Activated CD4-positive, alpha-beta T cell treated with anti-CD3 and anti-CD28 coated beads, Interleukin-2, amount 10 ng/mL, durations not matched to agents 7 days and 5 days (primary cell): Measurements from ENCODE around the gene PACSIN2. TPM values are rescaled to one million over a fixed set of nuclear protein-coding genes. Genes with fewer than 3 reads are reported as not detected.
"Not testable (repeated sequence)": the region's sequence is repeated elsewhere in the genome, so short reads cannot be mapped to it uniquely, and the experiment has no call there.

ENCODE experiments used
- CTCF ChIA-PET: fragments of 350-600 bp; sonication (Branson Sonifier 250); formaldehyde crosslinking; loops from one replicate; lab custom pipeline; 2021; ENCODE audit warnings: antibody characterized with exemption; lab: Charles Lee
- POLR2A ChIA-PET: fragments of 350-600 bp; sonication (Branson Sonifier 250); formaldehyde crosslinking; loops from one replicate; lab custom pipeline; 2021; ENCODE audit warnings: antibody characterized with exemption; lab: Charles Lee
- DNase-seq: peaks from one replicate; pipeline ENCODE4 v3.0.0-alpha.2; 2020
- H3K27ac Mint-ChIP-seq: one replicate; pipeline ENCODE4 v1.8.0; 2021; ENCODE audit warnings: mild to moderate bottlenecking, moderate library complexity, mixed read lengths
- H3K27me3 Mint-ChIP-seq: one replicate; pipeline ENCODE4 v1.8.0; 2021; ENCODE audit warnings: mixed read lengths
- H3K36me3 Mint-ChIP-seq: one replicate; pipeline ENCODE4 v1.8.0; 2021; ENCODE audit warnings: low read depth, mixed read lengths
- H3K4me1 Mint-ChIP-seq: one replicate; pipeline ENCODE4 v1.8.0; 2021; ENCODE audit warnings: mixed read lengths
- H3K4me3 Mint-ChIP-seq: one replicate; pipeline ENCODE4 v1.8.0; 2021; ENCODE audit warnings: mild to moderate bottlenecking, moderate library complexity, mixed read lengths
- H3K9me3 Mint-ChIP-seq: one replicate; pipeline ENCODE4 v1.8.0; 2021; ENCODE audit warnings: mixed read lengths
- total RNA-seq, 2 experiments: library from RNA; stranded (reverse); gene quantifications; one replicate each; pipeline ENCODE4 v1.2.3, GENCODE V29; 2021

PACSIN2 gene
- total RNA-seq, 2 experiments from 2014 or later, result 32.3 to 35.8 TPM

DNA sequence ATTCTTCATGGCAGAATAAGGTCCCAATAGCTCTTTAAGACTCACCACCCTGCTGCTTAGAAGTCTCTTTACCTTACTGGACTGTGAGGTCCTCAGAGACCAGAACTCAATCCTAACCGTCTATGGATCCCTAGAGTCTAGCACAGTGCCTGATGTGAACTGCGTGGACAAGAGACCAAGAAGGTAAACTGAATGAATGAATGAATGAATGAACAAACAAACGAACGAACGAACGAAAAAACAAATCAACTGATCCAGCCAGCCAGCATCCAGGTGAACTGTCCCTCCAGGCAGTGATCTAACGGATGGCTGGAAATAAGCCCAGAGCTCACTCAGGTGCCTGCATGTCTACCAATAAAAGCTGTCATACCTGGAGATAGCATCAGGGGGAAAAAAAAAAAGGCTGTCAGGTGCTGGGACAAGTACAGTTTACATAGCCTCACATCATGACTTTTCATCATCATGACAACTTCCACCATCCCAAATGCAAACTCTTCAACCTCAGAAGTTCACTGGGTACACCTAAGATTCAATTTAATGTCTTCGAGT, 59.8 kb downstream of the PACSIN2 start:
- Mint-ChIP-seq H3K9me3 (no peaks in the 10 kb centered on the region), H3K27ac (no peak overlapping the region), H3K27me3 (no peaks in the 10 kb centered on the region), H3K36me3 (peaks cover 4% of the 10 kb centered on the region), H3K4me1 (peaks cover 22% of the 10 kb centered on the region), H3K4me3 (no peak overlapping the region)
- POLR2A ChIA-PET, result no interaction called here
- CTCF ChIA-PET, result interaction anchor here (1.4 kb wide), 1 partner anchor 21 kb away, joined by 4 read pairs; no protein-coding TSS in a partner anchor
- DNase-seq, result no peak

DNA sequence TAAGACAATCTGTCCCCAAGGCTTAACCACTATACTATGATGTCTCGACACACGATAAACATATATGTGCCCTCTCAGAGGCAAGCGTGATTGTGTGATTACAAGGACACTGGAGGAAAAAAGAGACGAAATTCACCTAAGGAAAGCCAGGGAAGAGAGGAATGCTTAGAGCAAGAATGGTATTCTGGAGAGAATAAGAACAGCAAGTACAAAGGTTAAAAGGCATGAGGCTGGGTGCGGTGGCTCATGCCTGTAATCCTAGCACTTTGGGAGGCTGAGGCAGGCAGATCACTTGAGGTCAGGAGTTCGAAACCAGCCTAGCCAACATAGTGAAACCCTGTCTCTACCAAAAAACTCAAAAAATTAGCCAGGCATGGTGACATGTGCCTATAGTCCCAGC, 61.2 kb downstream of the PACSIN2 start:
- H3K27ac Mint-ChIP-seq, H3K27me3 Mint-ChIP-seq, CTCF ChIA-PET, DNase-seq, H3K4me3 Mint-ChIP-seq, H3K9me3 Mint-ChIP-seq, H3K36me3 Mint-ChIP-seq, POLR2A ChIA-PET: not testable (repeated sequence)
- H3K4me1 Mint-ChIP-seq, result peaks cover 14% of the 10 kb centered on the region

DNA sequence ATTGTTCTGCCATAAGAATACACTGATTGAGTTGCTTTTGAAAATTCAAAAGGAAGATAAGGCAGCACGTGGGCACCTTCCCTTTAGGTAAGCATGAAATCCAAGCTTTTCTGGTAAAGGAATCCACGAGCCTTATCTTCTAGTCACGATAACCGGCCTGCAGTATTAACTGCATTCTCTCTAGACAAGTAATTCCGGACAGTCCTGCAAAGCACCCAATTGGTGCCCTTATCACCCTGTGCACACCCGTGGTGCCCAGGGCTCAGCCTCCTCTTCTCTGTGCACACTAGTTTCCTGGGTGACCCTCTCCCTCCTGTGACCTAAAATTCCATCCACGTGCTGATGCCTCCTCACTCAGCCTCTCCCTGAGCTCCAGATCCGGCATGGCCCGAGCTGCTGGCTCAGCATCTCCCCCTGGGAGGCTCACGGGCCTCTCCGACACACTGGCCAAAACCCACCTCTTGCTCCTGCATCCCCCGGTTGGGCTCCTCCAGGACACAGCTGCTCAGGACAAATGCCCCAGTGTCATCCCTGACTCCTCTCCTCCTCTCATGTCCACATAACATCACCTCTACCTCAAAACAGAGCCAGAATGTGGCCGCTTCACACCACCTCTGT, 63.7 kb downstream of the PACSIN2 start:
- H3K36me3 Mint-ChIP-seq, result peaks cover 4% of the 10 kb centered on the region
- H3K27ac Mint-ChIP-seq, result no peak overlapping the region
- H3K4me1 Mint-ChIP-seq, result peaks cover 31% of the 10 kb centered on the region
- POLR2A ChIA-PET, result no interaction called here
- no peaks in the 10 kb centered on the region for H3K27me3 Mint-ChIP-seq
- DNase-seq, result no peak
- H3K9me3 Mint-ChIP-seq, result no peaks in the 10 kb centered on the region
- H3K4me3 Mint-ChIP-seq, result no peak overlapping the region
- CTCF ChIA-PET, result no interaction called here

DNA sequence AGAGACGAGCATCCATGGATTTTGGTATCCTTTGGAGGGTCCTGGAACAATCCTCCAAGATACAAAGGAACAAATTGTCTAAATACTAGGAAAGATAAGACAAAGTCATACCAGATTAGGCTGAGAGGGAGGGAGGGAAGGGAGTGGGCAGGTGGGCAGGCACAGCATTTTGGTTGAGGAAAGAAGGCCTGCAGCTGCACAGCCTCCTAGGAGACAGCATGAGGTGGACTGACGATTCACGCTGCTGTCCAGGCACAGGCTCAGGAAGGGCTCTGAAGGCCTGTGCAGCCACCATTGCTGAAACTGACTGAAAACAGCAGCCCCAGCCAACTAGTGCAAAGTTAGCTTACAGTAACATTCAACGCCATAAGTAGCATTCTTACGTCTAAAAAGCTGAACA, 64.7 kb downstream of the PACSIN2 start:
- Mint-ChIP-seq H3K27ac (no peak overlapping the region), H3K4me1 (peaks cover 40% of the 10 kb centered on the region), H3K9me3 (no peaks in the 10 kb centered on the region), H3K36me3 (peaks cover 3% of the 10 kb centered on the region), H3K27me3 (no peaks in the 10 kb centered on the region), H3K4me3 (no peak overlapping the region)
- DNase-seq, result no peak
- ChIA-PET POLR2A (no interaction called here), CTCF (no interaction called here)

DNA sequence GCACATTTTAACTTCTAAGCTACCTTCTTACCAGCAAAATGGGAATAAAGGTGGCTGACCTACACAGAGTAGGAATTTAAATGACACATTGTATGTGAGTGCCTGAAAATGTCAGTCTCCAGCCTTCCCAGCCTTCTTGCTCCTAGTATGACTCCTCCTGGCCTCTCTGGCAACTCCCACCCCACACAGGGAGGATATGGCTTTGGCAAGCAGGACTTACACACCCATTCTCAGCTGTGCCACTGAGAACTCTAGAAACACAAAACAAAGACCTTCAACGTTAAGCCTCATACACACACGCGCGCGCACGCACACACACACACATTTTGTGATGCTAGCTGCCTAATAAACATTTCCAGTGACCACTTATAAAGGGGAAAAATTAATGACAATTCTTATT, 65.8 kb downstream of the PACSIN2 start:
- no peak for DNase-seq
- H3K27ac Mint-ChIP-seq, result no peak overlapping the region
- H3K9me3 Mint-ChIP-seq, result no peaks in the 10 kb centered on the region
- H3K36me3 Mint-ChIP-seq, result peaks cover 3% of the 10 kb centered on the region
- POLR2A ChIA-PET, result no interaction called here
- H3K4me3 Mint-ChIP-seq, result no peak overlapping the region
- CTCF ChIA-PET, result interaction anchor here (1.7 kb wide), 1 partner anchor 27 kb away, joined by 8 read pairs; no protein-coding TSS in a partner anchor
- H3K4me1 Mint-ChIP-seq, result peaks cover 41% of the 10 kb centered on the region
- no peaks in the 10 kb centered on the region for H3K27me3 Mint-ChIP-seq

DNA sequence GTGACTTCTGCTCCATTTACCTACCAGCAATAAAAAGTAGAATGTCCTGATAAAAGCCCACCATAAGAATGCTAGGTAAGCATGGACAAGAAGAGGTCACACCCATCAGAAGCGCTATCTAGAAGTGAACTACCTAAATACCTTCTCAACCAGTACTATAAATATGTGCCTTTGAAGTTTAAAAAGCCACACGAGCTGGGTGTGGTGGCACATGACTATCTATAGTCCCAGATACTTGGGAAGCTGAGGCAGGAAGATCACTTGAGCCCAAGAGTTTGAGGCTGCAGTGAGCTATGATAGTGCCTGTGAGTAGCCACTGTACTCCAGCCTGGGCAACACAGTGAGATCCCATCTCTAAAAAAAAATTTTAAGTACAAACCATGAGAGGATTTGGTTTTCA, 66.7 kb downstream of the PACSIN2 start:
- Mint-ChIP-seq H3K27ac (peak overlapping the region; percentile 17), H3K27me3 (no peaks in the 10 kb centered on the region), H3K36me3 (peaks cover 3% of the 10 kb centered on the region), H3K4me1 (peaks cover 41% of the 10 kb centered on the region), H3K4me3 (no peak overlapping the region), H3K9me3 (no peaks in the 10 kb centered on the region)
- ChIA-PET POLR2A (no interaction called here), CTCF (interaction anchor here (1.7 kb wide), 1 partner anchor 27 kb away, joined by 8 read pairs; no protein-coding TSS in a partner anchor)
- DNase-seq, result no peak

DNA sequence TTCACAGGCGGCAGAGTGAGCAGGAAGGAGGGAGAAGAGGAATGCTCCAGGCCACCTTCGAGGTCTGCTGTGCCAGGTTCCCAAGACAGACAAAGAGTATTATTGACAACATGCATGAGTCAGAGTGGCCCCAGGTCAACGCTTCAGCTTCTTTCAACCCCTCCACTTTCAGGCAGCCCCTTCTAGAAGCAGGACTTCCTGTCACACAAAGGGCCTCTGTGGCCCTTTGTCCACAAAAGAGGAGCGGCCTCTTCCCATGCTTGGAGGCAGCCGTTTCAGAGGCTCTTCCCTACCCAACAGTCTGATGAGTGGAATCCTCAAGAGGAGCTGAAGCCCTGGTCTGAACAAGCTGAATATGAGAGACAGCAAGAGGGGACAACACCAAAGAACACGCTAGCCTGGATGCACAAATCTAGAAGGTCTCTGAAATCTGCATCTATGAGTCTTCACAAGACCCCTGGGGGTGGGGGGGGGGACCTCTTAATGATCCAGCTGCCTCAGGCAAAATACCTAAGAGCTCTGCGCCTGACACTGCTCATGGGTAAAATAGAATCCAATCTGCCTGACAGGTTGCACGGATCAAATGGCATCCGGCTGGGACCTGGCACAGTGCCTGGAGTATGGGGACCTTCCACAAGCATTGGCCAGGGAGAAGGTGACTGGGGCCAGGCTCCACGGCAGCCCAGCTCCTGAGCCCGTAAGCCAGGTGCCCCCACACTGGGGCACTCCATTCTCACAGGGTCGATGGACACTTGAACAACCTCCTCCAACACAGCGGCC, 67.5 kb downstream of the PACSIN2 start:
- Mint-ChIP-seq H3K36me3 (peaks cover 3% of the 10 kb centered on the region), H3K27me3 (no peaks in the 10 kb centered on the region), H3K27ac (no peak overlapping the region), H3K4me1 (peaks cover 41% of the 10 kb centered on the region), H3K9me3 (no peaks in the 10 kb centered on the region), H3K4me3 (no peak overlapping the region)
- POLR2A ChIA-PET, result no interaction called here
- DNase-seq, result no peak
- CTCF ChIA-PET, result interaction anchor here (0.6 to 1.7 kb wide), 2 partner anchors 26 to 119 kb away, joined by 3 to 8 read pairs; no protein-coding TSS in a partner anchor

DNA sequence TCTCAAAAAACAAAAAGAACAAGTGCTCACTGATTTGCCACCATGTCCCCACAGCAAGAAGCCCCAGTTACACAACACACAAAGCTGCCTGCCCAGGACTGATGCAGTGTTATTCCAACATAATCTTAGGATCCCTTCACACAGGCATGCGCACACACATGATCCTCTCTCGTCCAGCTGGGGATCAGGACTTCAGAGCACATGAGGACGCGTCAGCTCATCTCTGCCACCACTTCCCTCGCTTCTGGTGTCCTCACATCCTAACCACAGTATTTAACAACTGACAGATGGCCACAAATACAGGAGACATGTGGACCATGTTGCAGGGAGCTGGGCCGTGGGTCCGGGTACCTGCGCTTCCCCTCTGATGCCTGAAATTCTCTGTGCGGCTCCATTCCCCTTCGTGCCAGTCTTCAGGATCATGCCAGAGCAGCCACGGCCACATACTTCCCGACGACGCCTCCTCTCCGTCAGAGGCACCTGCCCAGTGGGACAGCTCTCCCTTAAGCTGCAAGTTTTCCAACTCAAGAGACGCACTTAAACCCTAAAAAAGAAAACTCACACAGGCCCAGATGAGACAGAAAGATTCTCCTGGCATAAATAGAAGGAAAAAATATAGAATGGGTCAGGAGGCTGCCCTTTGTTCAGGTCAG, 68.3 kb downstream of the PACSIN2 start:
- no peak overlapping the region for H3K4me3 Mint-ChIP-seq
- peaks cover 3% of the 10 kb centered on the region for H3K36me3 Mint-ChIP-seq
- H3K27ac Mint-ChIP-seq, result peak overlapping the region; percentile 14
- no peak for DNase-seq
- no peaks in the 10 kb centered on the region for H3K27me3 Mint-ChIP-seq
- peaks cover 41% of the 10 kb centered on the region for H3K4me1 Mint-ChIP-seq
- no peaks in the 10 kb centered on the region for H3K9me3 Mint-ChIP-seq
- ChIA-PET POLR2A (no interaction called here), CTCF (interaction anchor here (1.1 kb wide), 1 partner anchor 11 kb away, joined by 3 read pairs; no protein-coding TSS in a partner anchor)

DNA sequence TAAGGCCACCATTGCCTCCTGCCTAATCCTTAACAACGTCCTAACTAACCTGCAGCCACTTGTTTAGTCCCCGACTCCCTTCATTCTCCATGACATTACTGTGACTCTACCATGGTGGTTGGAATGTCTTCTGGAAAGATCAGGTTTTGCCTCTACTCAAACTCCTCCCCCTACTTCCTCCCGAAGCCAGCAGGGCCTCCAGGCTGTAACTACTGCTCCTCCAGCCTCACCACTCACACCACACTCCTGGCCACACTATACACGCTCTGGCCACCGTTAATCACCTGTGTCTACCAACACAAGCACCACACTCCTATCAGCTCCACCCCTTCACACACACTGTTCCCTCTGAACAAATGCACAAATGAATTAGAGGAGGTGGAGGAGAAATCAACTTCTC, 69.2 kb downstream of the PACSIN2 start:
- Mint-ChIP-seq H3K9me3 (no peaks in the 10 kb centered on the region), H3K36me3 (peaks cover 3% of the 10 kb centered on the region), H3K27me3 (no peaks in the 10 kb centered on the region), H3K4me1 (peaks cover 43% of the 10 kb centered on the region), H3K4me3 (no peak overlapping the region), H3K27ac (no peak overlapping the region)
- CTCF ChIA-PET, result interaction anchor here (1.1 kb wide), 1 partner anchor 10 kb away, joined by 3 read pairs; no protein-coding TSS in a partner anchor
- POLR2A ChIA-PET, result interaction anchor here (0.6 kb wide), 1 partner anchor 20 kb away, joined by 4 read pairs; no protein-coding TSS in a partner anchor
- no peak for DNase-seq

DNA sequence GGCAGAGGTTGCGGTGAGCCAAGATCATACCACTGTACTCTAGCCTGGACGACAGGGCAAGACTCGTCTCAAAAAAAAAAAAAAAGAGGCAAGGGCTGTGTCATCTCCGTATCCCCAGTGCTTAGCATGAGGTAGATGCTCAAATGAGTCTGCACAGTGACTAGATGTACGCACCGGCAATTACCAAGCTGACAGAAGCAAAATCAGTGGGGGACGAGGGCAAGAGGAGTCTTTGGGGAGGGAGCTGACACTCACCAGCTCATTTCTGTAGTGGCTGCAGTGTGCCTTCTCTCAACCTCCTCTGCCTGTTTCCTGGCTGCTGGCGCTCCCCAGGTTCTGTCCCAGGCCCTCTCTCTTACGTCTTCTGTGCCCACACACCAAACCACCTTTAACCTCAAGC, 69.9 kb downstream of the PACSIN2 start:
- no peak for DNase-seq
- Mint-ChIP-seq H3K27ac (no peak overlapping the region), H3K36me3 (peaks cover 3% of the 10 kb centered on the region), H3K4me1 (peaks cover 43% of the 10 kb centered on the region), H3K27me3 (no peaks in the 10 kb centered on the region), H3K9me3 (no peaks in the 10 kb centered on the region), H3K4me3 (no peak overlapping the region)
- CTCF ChIA-PET, result interaction anchor here (1.0 kb wide), 1 partner anchor 49 kb away, joined by 3 read pairs; no protein-coding TSS in a partner anchor
- POLR2A ChIA-PET, result no interaction called here

DNA sequence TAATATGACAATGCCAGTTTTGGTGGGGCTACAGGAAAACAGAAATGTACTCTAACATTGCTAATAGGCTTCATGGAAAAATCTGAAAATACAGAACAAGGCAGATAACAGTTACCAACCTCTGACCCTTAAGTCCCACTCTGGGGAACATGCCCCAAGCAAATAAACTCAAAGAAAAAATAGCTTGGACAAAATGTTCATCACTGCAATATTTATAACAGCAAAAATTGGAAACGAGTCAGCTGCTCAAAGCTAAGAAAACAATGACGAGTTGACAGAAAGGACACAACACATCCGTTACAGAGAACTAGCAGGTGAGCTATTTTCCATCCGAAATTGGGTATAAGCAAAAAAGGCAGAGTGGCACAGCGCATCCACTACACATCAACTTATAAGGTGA, 70.5 kb downstream of the PACSIN2 start:
- no peaks in the 10 kb centered on the region for H3K27me3 Mint-ChIP-seq
- H3K4me1 Mint-ChIP-seq, result peaks cover 48% of the 10 kb centered on the region
- peaks cover 3% of the 10 kb centered on the region for H3K36me3 Mint-ChIP-seq
- ChIA-PET POLR2A (no interaction called here), CTCF (interaction anchor here (1.0 kb wide), 1 partner anchor 48 kb away, joined by 3 read pairs; no protein-coding TSS in a partner anchor)
- H3K4me3 Mint-ChIP-seq, result no peak overlapping the region
- no peak overlapping the region for H3K27ac Mint-ChIP-seq
- no peaks in the 10 kb centered on the region for H3K9me3 Mint-ChIP-seq
- no peak for DNase-seq

DNA sequence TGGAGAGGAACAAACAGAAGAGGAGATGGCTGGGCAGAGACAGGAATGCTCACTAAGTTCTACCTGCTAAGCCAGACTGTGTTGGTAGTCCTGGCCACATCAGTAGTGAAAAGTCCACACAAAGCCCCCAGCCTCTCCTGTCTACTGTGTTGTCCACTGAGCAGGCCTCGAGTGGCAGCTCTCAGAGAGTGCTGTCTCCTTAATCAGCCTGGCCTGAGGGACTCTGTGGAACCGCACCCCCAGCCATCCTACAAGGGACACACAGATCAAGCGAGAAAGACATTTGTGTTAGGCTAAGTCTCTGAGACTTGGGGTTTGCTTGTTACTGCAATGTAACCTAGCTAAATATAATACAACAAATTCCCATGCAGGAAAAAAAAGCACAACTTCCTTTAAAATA, 71.0 kb downstream of the PACSIN2 start:
- Mint-ChIP-seq H3K27me3 (no peaks in the 10 kb centered on the region), H3K27ac (no peak overlapping the region), H3K36me3 (peaks cover 3% of the 10 kb centered on the region), H3K4me3 (no peak overlapping the region), H3K9me3 (no peaks in the 10 kb centered on the region), H3K4me1 (peaks cover 47% of the 10 kb centered on the region)
- POLR2A ChIA-PET, result no interaction called here
- CTCF ChIA-PET, result interaction anchor here (1.0 kb wide), 1 partner anchor 48 kb away, joined by 3 read pairs; no protein-coding TSS in a partner anchor
- no peak for DNase-seq
